IMR-90 (cell line): ENCODE results near the gene ERC2.

ENCODE experiments used
- BHLHE40 ChIP-seq: fragments of 150-350 bp; IDR thresholded peaks from 2 replicates; pipeline ENCODE4 v1.6.1; 2016; ENCODE audit warnings: mild to moderate bottlenecking, low read depth, low read length
- CEBPB ChIP-seq: IDR thresholded peaks from 2 replicates; pipeline ENCODE4 v1.6.1; 2012; ENCODE audit warnings: low read depth, low read length, improper control_type of control experiment
- CTCF ChIP-seq: conservative IDR thresholded peaks from 2 replicates; pipeline ENCODE4 v1.5.1; 2012; ENCODE audit warnings: mild to moderate bottlenecking, low read depth, low read length, improper control_type of control experiment
- ELK1 ChIP-seq: fragments of 150-350 bp; IDR thresholded peaks from 2 replicates; pipeline ENCODE4 v1.6.1; 2016; ENCODE audit warnings: low read depth, mild to moderate bottlenecking, low read length, moderate library complexity, borderline replicate concordance
- MAFK ChIP-seq: IDR thresholded peaks from 2 replicates; pipeline ENCODE4 v1.6.1; 2012; ENCODE audit warnings: low read depth, low read length, improper control_type of control experiment
- MAZ ChIP-seq: IDR thresholded peaks from 2 replicates; pipeline ENCODE4 v1.6.1; 2012; ENCODE audit warnings: low read depth, mild to moderate bottlenecking, low read length, improper control_type of control experiment, moderate library complexity, borderline replicate concordance
- MXI1 ChIP-seq: IDR thresholded peaks from 2 replicates; pipeline ENCODE4 v1.6.1; 2012; ENCODE audit warnings: low read depth, mild to moderate bottlenecking, low read length, moderate library complexity, borderline replicate concordance
- POLR2A ChIP-seq: IDR thresholded peaks from 2 replicates; pipeline ENCODE4 v1.6.1; 2012; ENCODE audit warnings: mild to moderate bottlenecking, low read depth, low read length
- RAD21 ChIP-seq: IDR thresholded peaks from 2 replicates; pipeline ENCODE4 v1.6.1; 2012; ENCODE audit warnings: low read length, improper control_type of control experiment
- RCOR1 ChIP-seq: IDR thresholded peaks from 2 replicates; pipeline ENCODE4 v1.6.1; 2012; ENCODE audit warnings: mild to moderate bottlenecking, low read length, improper control_type of control experiment; ENCODE audit not compliant: insufficient replicate concordance
- RFX5 ChIP-seq: IDR thresholded peaks from 2 replicates; pipeline ENCODE4 v1.8.0; 2012; ENCODE audit warnings: low read depth, mild to moderate bottlenecking, low read length, moderate library complexity
- SMC3 ChIP-seq: fragments of 150-350 bp; IDR thresholded peaks from 2 replicates; pipeline ENCODE4 v1.6.1; 2016; ENCODE audit warnings: low read depth, mild to moderate bottlenecking, antibody characterized with exemption, low read length, moderate library complexity
- USF2 ChIP-seq: fragments of 150-350 bp; IDR thresholded peaks from 2 replicates; pipeline ENCODE4 v1.6.1; 2017; ENCODE audit warnings: mild to moderate bottlenecking, antibody characterized with exemption, low read length, low read depth

GRCh38 chr3:55537563-55537962, 930.7 kb downstream of the ERC2 start:
- TF ChIP-seq CTCF: no peak
- TF ChIP-seq SMC3: no peak
- no peak for TF ChIP-seq RAD21
- TF ChIP-seq BHLHE40: no peak
- no peak for TF ChIP-seq RCOR1
- TF ChIP-seq MAFK: no peak
- TF ChIP-seq POLR2A: no peak
- no peak for TF ChIP-seq USF2
- TF ChIP-seq CEBPB: no peak
- TF ChIP-seq MXI1: no peak
- no peak for TF ChIP-seq RFX5
- no peak for TF ChIP-seq MAZ
- no peak for TF ChIP-seq ELK1
